Measurements from ENCODE around the gene NR2F1.

- TF ChIP-seq YY1 (IDR thresholded peaks at IDR 0.05; ENCODE audit: insufficient read depth, insufficient read length) (no peak), SUZ12 (IDR thresholded peaks at IDR 0.05; ENCODE audit: extremely low read depth, insufficient read depth, insufficient read length) (no peak), ZNF274 (IDR thresholded peaks at IDR 0.05; ENCODE audit: low read depth, low read length) (no peak)
Observed at GRCh38 chr5:93574491-93575305, 8.3 kb upstream of the NR2F1 start.
